HG03108 (cell line): ENCODE measurements around the gene NELL1.

Source experiments
- ATAC-seq: cut with Tn5 transposase; IDR thresholded peaks from one replicate; pipeline ENCODE4 v1.9.1; 2021; ENCODE audit warnings: moderate library complexity; ENCODE audit not compliant: unreplicated experiment

Gene NELL1

DNA sequence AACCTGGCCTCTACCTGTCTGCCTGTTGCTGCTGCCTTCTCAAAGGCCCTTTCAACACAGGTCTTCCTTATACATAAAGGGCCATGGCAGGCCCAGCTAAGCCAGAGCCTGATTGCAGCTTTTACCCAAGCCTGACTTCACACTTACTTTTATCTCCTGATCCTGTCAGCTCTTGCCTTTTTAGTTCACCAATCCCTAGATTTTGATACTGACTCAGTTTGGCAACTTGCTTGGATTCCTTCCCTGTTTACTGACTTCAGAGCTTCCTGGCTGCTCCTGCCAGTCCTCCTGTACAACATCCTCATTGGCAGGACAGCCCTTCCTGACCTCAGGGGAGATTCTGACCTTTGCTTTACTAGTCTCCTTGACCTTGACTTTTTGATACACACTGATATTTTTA is 195.2 kb downstream of the NELL1 start:
- ATAC-seq: no peak

DNA sequence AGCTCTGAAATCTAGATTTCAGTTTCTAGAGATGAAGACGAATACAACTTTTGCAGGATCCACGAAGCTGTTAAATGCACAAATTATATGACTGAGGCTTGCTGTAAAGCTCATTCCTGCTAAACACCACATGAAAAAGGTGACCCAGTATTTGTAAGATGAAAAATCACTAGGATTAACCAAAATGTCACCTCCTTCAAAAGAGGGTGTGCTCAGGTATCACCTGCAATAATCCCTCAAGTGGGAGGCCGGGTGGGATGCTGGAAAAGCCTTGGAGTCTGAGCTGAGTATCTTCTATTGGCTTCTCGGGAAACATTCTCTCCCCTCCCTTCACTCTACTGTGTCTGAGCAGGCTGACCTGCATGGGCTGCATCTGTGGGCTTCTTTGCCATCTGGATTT is 195.8 kb downstream of the NELL1 start:
- no peak for ATAC-seq

DNA sequence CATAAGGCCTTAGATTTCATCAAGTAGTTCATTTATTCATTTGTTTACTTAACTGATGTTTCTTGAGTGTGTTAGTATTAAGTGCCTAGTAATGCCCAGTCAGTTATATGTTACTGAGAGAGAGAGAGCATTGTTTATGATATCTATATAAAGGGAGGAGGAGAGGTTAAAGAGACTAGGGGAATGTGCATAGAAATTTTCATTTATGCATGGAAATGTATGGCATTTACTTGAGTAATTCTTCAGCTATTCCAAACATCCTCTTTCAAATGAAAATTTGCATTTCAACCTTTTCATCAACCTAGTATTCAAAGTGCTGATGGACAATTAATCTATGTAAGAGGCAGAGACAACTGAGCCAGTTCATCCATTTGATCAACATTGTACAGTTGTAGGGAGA is 199.7 kb downstream of the NELL1 start:
- no peak for ATAC-seq

DNA sequence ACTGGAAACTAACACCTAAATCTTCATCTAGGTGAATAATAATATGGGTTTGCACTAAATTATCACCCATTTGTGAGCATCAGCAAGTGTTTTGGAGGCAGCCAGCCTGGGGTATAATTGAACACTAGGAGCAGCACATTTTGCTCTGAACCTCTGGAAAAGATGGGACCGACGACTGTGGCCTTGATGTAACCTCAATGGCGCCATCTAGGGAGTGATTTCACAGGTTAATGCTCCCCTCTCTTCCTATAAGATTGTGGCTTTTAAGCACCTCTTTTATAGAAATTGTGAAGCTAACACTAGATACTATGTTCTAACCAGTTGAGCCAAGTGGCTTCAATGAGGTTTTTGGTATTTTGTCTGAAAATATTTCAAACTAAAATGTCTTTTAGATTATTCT is 203.7 kb downstream of the NELL1 start:
- ATAC-seq: no peak

DNA sequence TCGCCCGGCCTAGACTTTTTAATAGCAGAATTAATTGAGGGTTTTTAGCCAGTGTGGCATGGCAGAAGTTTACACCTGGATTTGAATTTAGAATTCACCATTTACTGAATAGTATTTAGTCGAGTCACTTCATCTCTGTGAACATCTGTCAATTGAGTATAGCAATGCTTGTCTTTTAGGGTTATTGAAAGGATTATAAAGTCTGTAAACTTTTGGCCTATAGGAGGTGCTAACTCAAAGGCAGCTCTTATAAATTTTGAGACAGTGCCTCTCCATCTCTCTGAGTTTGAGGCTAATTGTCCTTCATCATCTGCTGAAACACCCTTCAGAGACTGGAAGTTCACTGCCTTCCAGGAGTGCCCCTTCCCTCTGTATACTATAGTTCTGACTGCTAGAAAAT is 205.0 kb downstream of the NELL1 start:
- no peak for ATAC-seq

DNA sequence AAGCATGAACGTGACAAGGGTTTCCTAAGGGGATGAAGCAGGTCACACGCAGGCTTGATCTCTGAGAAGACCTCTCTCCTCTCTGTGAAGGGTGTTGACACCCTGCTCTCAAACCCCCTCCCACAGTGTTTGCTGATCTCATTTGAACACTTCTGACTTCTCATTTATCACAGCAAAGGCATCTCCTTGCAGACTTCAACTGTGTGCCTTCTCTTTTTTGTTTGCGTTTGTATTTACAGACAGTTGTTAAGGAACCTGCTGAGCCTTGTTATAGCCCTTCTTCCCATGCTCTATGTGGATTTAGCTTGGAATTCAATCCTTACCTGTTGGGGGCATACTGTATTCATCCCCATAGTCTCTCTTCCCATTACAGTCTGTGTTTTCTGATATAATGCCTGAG is 206.5 kb downstream of the NELL1 start:
- ATAC-seq: no peak

DNA sequence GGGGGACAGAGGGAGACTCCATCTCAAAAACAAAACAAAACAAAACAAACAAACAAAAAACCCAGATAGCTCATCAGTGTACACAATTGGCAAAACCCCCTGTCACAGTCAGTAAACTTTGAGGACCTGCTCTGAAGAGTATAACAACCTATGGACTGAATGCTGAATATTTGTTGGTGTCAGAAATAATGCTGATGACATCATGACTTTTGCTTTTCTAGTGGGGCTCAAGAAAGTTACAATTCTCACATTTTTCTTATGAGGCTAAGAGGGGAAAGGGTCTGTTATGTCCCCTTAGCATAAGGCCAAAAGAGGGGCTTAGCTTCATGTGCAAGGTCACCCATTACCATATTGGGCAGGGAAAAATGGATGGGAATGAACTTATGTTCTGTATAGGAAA is 207.4 kb downstream of the NELL1 start:
- ATAC-seq: no peak

DNA sequence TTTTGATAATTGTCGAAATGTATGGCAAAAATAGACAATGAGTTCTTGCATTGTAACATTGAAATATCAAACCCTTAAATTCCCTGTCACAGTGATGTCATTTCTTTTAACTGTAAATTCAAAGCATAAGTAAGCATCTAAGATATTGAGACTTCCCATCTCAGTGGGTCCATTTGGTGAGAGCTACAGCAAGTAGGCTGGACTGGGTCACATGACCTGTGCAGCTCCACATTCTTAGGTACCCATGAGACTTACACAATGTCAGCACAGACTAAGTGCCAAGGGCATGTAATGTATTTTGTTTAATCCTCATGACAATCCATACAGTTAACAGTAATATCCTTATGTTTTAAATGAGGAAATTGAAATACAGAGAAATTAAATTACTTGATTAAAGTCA is 210.7 kb downstream of the NELL1 start:
- ATAC-seq: no peak

DNA sequence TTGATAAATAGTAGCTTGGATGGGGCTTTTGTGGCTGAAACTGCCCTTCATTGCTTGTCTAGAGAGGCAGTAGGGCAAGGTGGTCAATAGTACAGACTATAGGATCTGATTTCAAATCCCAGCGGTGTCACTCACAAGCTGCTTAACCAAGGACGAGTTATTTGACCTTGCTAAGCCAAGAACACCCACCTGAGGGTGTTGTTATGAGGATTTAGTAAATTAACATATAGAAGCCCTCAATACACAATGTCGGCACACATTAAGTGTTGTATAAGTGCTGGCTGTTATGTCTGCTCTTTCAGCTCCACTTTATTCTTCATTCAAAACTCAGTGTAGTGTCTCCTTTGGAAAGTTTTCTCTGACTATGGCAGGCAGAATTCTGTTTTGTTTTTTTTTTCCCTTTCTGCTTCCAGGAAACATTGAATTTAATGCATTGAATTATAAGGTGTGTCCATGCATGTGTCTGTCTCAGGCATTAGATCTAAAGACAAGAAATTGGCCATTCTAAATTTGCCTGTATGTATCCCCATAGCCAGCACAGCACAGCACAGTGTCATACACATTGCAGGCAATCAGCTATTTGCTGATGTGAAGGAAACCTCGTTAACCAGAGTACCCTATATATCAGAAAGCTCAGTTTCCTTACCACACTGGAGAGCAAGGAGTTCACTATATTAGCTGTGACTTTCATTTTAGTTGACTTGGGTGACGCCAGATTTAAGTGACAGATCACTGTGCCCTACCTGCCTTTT is 212.1 kb downstream of the NELL1 start:
- ATAC-seq: no peak

DNA sequence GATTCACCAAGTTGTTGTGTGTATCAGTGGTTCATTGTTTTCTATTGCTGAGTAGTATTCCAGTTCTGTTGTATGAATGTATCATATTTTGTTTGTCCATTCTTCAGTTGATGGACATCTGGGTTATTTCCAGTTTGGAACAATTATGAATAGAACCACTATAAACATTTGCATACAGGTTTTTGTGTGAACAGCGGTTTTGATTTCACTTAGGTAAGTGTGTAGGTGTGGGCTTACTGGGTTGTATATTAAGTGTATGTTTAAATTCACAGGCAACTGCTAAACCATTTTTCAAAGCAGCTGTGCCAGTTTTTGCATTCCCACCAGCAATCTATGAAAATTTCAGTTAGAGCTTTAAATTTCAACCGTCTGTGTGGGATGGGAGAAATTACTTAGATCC is 217.8 kb downstream of the NELL1 start:
- ATAC-seq: no peak

DNA sequence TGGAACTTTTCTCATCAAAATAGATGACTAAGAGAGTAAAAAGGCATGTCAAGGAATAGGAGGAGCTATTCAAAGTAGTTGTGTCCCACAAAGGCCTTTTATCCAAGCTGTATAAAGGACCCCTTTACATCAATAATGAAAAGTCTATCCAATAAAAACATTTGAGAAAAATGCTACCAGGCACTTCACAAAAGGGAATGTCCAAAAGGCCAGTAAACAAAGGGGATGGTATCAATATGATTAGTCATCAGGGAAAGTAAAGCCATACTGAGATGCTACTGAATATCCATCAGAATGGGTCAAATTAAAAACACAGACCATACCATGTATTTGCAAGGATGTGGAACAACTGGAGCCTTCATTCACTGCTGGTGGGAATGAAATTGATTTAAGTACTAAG is 224.9 kb downstream of the NELL1 start:
- no peak for ATAC-seq

DNA sequence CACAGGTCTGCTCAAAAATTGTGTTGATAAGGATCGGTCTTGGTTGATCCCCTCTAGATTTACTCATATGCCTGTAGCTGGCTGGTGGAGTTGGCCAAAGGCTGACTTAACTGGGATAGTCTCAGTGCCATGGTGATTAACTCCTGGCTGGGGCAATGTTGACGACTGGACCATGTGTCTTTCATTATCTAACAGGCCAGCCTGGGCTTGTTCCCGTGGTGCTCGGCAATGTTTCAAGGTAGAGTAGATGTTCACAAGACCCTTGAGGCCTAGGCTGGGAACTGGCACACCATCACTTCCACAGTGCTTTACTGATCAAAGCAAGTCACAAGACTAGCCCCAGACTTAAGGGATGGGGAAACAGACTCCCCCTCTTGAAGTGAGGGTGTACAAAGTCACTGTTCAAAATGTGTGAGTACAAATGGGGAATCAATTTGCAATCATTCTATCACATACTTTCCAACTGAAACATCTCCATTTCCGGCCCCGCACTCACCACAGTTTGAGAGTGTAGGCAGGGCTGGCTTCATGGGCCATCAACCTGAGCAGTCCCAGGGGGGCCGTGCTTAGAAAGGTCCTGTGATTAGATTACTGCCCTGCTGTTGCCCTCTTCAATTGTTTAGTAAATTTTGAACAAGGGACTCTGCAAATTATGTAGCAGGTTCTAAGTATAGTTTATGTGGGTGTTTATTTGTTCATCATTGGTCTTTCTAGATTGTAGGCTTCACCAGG is 240.8 kb downstream of the NELL1 start:
- ATAC-seq: no peak

DNA sequence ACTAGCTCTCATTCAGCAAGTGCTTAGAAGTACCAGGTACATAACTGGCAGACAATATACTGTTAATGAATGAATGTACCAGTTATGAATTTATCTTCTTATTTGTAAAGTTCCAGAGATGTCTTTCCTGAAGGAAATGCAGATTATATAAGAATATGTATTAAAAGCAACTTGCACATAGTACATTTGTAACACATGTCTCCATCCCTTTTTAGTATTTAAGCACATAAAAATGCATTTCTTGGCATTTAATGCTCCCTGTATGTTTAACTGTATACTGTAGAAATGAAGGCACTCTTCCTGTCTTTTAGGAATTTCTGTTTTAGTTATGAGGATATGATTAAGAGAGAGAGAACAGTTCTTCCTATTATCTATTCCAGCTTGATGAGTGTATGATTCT is 241.3 kb downstream of the NELL1 start:
- ATAC-seq: no peak

DNA sequence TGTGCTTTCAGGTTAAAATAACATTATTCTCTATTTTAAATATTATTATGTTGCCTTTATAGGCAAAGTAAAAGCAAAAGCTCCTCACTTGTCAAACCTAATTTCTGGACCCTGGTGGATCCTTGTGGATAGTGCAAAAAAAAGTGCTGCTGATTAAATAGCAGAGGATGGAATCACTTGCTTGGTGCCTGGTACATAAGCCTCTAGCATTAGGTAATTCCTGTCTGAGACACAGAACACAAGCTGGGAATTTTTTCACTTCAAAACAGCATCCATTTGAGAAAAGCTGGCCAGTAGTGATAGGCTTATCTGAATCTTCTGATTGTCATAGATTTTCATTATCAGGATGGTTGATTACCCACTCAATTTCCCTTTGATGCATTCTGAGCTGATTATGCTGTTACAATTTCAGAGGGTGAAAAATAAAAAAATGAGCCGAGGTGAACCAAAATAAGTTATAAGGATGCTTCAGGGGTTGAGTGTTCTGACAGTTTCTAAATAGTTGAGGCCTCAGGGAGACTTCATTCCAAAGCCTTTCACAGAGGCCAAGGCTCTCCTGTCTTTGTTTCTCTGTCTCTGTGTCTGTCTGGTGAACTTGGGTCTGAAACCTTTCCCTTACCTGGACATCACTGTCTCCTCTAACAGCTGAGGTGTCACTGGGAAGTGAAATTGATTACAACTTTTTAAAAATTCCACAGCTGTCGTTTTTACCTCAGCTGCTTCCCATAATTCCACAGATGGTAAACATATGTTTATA is 242.9 kb downstream of the NELL1 start:
- ATAC-seq: no peak

DNA sequence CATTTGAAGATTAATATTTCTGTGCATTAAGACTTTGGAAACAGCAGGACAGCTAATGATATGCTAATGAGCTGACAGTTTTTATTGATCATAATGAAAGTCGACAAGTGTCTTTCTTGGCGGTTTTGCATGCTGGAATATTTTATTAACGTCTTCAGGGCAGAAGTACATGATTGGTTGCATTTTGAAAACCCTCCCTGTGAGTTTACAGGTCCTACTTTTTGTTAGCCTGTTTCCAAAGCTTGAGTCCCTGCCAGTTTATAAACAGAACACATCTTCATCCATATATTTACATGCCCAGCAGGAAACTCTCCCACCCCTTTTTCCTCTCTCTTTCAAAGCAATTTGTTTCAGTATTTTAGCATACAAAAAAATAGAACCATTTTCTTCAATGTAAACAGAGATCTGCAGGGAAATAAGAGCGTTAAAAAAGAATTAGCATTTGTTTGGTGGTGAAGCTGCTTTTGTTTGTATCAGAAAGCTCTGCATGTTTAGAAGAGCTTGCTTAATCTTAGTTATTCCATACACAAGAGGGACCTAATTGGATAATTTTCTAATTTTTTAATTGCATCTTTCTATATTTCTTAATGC is 243.6 kb downstream of the NELL1 start:
- ATAC-seq: no peak

DNA sequence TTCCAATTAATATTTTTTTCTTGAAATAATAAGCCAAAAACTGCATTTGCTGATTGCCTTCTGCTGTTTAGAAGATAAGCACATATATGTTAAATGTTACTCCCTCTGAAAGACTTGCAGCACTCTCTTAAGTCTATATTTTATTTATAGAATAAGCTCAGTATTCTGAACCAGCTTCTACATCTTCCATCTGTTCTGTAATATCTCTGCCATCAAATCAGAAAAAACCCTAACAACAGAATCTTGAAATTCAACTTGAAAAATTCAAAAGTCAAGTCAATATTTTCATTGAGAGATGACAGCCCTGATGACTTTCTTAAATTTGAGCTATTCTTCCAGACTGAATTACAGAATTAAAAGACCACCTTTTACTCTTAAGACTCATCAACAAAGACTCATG is 247.9 kb downstream of the NELL1 start:
- ATAC-seq: no peak

DNA sequence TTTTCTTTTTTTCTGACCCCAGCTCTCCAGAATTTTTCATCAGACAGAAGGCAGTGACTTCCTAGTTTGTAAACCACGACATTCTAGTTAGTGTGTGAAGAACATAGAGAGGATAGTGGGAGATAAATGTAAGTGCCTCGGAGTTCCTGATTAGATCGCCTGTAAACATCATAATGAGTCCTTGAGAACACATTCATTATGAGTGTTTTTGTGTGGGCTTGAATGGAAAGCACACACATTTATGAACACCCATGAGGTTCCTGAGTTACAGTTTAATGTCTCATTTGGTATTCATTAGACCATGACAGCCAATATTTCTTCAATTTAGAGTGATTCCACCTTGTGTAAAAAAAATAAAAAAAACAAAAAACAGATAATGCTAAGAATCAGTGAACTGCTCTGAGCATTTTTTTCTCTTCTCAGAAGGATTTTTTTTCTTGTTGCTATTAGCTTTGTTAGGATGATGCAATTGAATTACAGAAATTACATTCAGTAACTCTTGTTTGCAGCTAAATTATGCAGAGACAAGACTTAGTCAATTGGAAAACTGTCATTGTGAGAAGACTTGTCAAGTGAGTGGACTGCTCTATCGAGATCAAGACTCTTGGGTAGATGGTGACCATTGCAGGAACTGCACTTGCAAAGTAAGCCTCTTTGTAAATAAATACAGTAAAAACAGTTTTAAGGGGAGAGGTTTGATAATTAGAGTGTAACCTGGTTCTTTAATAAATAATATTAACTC is 257.6 kb downstream of the NELL1 start:
- ATAC-seq: no peak

DNA sequence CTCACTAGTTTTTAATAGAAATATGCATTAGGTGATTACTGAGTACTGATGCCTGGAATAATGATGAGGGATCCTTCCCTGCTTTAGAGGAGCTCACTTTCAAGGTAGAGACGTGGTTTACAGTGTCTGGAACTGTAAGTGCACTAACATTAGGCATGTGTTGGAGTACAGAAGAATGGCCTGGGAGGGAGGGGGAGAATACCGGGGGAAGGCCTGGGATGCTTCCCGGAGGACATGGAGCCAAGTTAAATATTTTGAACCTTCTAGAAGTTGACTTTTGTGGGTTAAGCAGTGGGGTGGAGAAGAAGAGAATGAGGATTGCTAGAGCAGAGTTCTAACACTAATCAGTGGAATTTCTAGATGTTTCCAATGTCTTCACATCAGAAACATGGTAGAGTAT is 261.6 kb downstream of the NELL1 start:
- ATAC-seq: no peak

DNA sequence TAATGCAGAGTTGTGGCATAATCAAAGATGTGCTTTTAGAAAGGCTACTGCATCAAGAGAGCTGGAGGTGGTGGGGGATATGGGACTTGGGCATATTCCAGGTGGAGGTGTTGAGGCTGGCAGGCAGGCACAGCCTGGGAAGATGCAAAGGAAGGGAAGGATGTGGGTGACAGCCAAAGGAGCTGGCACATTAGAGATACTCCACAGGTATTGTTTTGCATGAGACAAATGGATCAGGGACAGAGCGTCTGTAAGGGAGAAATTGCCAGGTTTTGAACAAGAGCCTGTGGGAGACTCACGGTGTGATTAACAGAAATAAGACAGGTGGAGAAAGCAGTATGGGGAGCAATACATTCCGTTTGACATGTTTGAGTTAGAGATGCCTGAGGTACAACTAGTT is 263.7 kb downstream of the NELL1 start:
- no peak for ATAC-seq

DNA sequence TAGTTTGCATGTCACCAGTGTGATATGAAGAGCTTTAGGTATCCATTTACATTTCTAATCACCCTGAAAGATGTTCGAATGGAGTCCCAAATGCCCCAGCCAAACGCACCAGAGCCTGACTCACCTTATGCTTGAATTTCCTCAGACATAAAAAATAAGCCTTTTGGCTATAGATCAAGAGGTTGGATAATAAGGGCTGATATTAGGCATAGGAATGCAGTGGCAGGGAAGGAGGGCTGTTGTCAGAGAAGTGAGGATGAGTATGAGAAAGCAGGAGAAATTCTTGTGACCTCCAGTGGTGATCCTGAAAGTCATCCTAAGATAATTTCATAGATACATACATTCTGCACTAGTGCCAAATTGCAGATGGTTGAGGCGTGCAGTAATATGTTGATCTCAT is 264.6 kb downstream of the NELL1 start:
- ATAC-seq: no peak

DNA sequence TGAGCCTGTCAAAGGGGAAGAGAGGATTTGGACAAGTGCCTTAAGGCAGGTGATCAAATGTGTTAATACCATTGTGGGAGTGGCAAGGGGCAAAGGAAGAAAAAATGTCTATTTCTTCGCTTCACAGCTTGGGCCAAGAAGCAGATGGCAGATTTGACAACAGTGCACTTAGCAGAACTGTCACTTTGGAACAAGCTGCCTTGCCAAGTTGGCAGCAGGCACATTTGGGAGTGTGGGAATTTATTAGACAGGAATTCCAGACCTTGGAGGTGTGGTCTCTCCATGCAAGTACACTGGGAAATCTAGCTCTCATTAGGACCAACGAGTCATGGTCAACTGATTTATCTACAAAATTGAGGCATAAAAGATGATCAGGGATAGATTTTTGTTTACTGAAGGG is 265.1 kb downstream of the NELL1 start:
- no peak for ATAC-seq
